K562 treated with DMSO at 1 percent for 24 hours (cell line): ENCODE results near the gene GMPPB. TPM values are rescaled to one million over a fixed set of nuclear protein-coding genes. Genes with fewer than 3 reads are reported as not detected.

Source experiments
- total RNA-seq: library from RNA; unstranded; fragments of 300-600 nt; gene quantifications from 2 replicates; pipeline ENCODE4 v1.2.3, GENCODE V29; 2022; ENCODE audit warnings: low read depth; ENCODE audit not compliant: insufficient read depth

Gene GMPPB
- 18.7 and 20.7 TPM in 2 replicates for total RNA-seq

DNA sequence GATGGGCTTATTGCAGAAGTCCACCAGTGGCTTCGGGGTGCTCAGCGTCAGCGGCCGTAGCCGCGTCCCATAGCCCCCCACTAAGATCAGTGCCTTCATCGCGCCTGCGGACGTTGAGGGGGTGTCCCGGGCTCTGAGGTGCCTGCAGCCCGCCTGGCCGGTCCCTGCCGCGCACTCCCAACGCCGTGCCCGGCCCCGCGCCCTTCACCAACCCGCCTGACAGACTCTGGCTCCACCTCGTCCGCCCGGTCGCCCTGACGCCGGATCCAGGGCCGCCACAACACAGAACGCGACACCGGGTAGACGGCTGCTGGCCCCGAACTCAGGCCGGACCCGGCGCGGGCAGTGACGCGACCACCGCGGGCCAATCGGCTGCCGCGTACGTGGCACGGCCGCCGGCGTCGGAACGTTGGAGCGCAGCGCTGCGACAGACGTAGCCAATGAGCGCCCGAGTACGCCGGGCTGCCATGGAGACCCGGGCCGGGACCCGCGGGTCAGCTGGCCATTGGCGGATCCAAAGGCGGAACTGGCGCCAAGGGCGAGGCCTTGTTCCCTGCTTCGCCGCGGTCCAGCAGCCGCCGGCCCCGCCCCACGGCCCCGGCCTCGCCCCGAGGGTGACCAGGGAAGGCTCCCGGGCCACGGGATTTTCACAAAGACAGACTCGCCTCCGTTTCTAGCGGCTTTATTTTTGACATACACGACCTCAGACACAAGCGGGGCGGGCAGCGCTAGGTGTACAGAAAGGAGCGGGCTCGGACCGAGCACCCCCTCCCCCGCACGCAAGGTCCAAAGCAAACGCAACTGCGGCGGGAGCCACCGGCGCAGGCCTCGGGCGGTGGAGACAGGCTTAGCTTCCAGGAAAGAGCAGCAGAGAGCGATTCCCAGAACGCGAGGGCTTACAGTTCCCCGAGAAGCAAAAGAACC, at the start of gene GMPPB:
Gene GMPPB, minus strand, starts transcription at position 324 of the 924 bp plus-strand sequence. Its CDS starts 225 bp downstream, at position 99.

DNA sequence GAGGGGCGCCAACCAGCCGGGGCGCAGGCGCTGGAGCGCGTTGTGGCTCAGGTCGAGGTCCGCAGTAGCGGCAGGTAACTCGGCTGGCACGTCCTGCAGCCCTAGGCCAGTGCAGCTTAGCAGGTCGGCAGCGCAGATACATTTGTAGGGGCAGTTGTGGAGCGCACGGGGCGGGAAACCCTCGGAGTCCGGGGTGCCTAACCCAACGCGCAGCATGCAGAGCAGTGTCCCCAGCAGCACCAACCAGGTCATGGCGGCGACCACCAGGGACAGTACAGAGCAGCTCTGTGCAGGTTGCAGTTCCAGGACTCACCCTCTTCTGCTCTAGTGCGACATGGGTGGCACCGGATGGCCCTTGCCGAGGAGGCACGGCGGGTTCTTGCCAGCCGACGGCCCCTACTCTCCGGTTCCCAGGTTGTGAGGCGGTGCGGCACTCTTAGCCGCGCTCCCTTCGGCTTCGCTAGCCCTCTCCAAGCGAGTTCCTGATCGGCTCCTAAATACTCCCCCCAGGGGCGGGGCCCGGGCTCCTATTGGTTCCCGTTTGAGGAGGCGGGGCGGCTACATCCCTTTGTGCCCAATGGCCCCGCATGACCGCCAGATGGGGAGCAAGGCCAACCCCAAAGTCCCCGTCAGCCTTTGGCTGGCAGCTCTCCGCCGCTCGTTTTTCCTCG, 4.4 kb downstream of the GMPPB start, which contains the start of gene AMIGO3:
Gene AMIGO3, minus strand, starts transcription at position 471 of the 671 bp plus-strand sequence. Its CDS starts 219 bp downstream, at position 252.

GRCh38 chr3:49689046-49689907, 34.5 kb downstream of the GMPPB start, which contains the start of the genes MST1 and RNF123:
Gene MST1 (minus strand): TSS chr3:49689474. CDS start chr3:49688691, 783 bp downstream.
Gene RNF123 (plus strand): TSS chr3:49689557. CDS start chr3:49691166, 1,609 bp downstream.

GRCh38 chr3:49673715-49674496, 49.8 kb downstream of the GMPPB start, which contains the start of gene APEH:
Gene APEH (plus strand): TSS chr3:49674351. CDS start chr3:49674402, 51 bp downstream.

Other genes with a start within 250 kb of the GMPPB start
- 0.15 and 0.22 TPM in 2 replicates for gene BSN, start 169.5 kb downstream of the GMPPB start, total RNA-seq
- gene APEH, start 49.6 kb downstream of the GMPPB start, total RNA-seq = 158 and 162 TPM in 2 replicates
- 1.8 and 3.8 TPM in 2 replicates for gene MST1, start 34.5 kb downstream of the GMPPB start, total RNA-seq
- 40.0 and 41.8 TPM in 2 replicates for gene RNF123, start 34.4 kb downstream of the GMPPB start, total RNA-seq
- 5.7 and 8.4 TPM in 2 replicates for gene AMIGO3, start 4.3 kb downstream of the GMPPB start, total RNA-seq
- 36.0 and 40.6 TPM in 2 replicates for gene IP6K1, start 62.6 kb upstream of the GMPPB start, total RNA-seq
- gene CDHR4, start 75.9 kb upstream of the GMPPB start, total RNA-seq = 0.37 TPM in 1 of 2 replicates, not detected in the other
- gene INKA1, start 79.3 kb upstream of the GMPPB start, total RNA-seq = 2.8 and 4.2 TPM in 2 replicates
- gene UBA7, start 90.0 kb upstream of the GMPPB start, total RNA-seq = 18.5 and 21.1 TPM in 2 replicates
- gene TRAIP, start 132.6 kb upstream of the GMPPB start, total RNA-seq = 22.9 and 24.3 TPM in 2 replicates
- 0.20 and 0.76 TPM in 2 replicates for gene CAMKV, start 146.0 kb upstream of the GMPPB start, total RNA-seq
- 5.2 and 9.9 TPM in 2 replicates for gene MST1R, start 179.9 kb upstream of the GMPPB start, total RNA-seq
- 14.4 and 14.5 TPM in 2 replicates for gene MON1A, start 205.9 kb upstream of the GMPPB start, total RNA-seq
- 29.5 and 31.5 TPM in 2 replicates for gene RBM6, start 216.2 kb upstream of the GMPPB start, total RNA-seq